Body of pancreas (tissue), 4 donors: Measurements from ENCODE around the gene ADCY1. TPM values are rescaled to one million over a fixed set of nuclear protein-coding genes. Genes with fewer than 3 reads are reported as not detected.

Experiments used
- ATAC-seq: fragments of 150-250 bp; one replicate; pipeline ENCODE4 v1.9.1; 2016
- DNase-seq, 4 donors: peaks; one replicate each; pipeline ENCODE4 v3.0.0-alpha.2; 2019
- H3K27ac ChIP-seq, 4 donors: fragments of 200-600 bp; sonication (generic); 1 replicate in 3 of 4; 2 replicates in 1 of 4; pipeline versions ENCODE4 v1.5.1 to v1.6.1; 2016 to 2019; ENCODE audit warnings: mild to moderate bottlenecking in 1 of 4, mixed read lengths in 1 of 4, moderate library complexity in 1 of 4
- H3K27me3 ChIP-seq, 2 donors: fragments of 200-600 bp; sonication (generic); one replicate each; pipeline ENCODE4 v1.6.0; 2016; ENCODE audit warnings: mild to moderate bottlenecking in 1 of 2
- H3K36me3 ChIP-seq, 2 donors: fragments of 200-600 bp; sonication (generic); replicated peaks in 1 of 2; 2 replicates each; pipeline ENCODE4 v1.5.1; 2016; ENCODE audit warnings: low read depth in 2 of 2; ENCODE audit not compliant: insufficient read depth in 1 of 2
- H3K4me1 ChIP-seq: fragments of 200-600 bp; sonication (generic); one replicate; pipeline ENCODE4 v1.6.0; 2016
- H3K4me3 ChIP-seq, 2 donors: fragments of 200-600 bp; sonication (generic); 1 replicate in 1 of 2; 2 replicates in 1 of 2; pipeline ENCODE4 v1.5.1; 2016 to 2019
- H3K9me3 ChIP-seq, 3 donors: fragments of 200-600 bp; sonication (generic); 1 replicate in 2 of 3; 2 replicates in 1 of 3; pipeline ENCODE4 v1.5.1; 2016
- POLR2A ChIP-seq, 3 donors: fragments of 450-650 bp; IDR thresholded peaks; one replicate each; pipeline ENCODE4 v1.6.1; 2016; ENCODE audit warnings: antibody characterized with exemption in 3 of 3, mild to moderate bottlenecking in 2 of 3
- WGBS, 2 donors: methylation state at CpG; one replicate each; pipeline ENCODE4 v1.1.5; 2017; 5-methylcytosine and 5-hydroxymethylcytosine counted together
- intact Hi-C: fragments of 100-400 bp; cut with DNase I; formaldehyde crosslinking; loops from one replicate; pipeline ENCODE4 v1.15.1; 2023
- total RNA-seq, 2 donors: library from RNA; depleted of rRNA; stranded (reverse); fragments of >200 nt; gene quantifications; one replicate each; pipeline ENCODE4 v1.1.0, GENCODE V29; 2016
- TF ChIP-seq, protein P1 (sequence below), 7 experiments: fragments of 450-650 bp in 4 of 7; fragments of 200-600 bp in 3 of 7; sonication (generic) in 3 of 7; IDR thresholded peaks; one replicate each; pipeline ENCODE4 v1.5.1; 2016 to 2019; ENCODE audit warnings: antibody characterized with exemption in 7 of 7

Gene ADCY1
- total RNA-seq, 2 donors from 2014 or later, result 6.2 to 7.6 TPM

DNA sequence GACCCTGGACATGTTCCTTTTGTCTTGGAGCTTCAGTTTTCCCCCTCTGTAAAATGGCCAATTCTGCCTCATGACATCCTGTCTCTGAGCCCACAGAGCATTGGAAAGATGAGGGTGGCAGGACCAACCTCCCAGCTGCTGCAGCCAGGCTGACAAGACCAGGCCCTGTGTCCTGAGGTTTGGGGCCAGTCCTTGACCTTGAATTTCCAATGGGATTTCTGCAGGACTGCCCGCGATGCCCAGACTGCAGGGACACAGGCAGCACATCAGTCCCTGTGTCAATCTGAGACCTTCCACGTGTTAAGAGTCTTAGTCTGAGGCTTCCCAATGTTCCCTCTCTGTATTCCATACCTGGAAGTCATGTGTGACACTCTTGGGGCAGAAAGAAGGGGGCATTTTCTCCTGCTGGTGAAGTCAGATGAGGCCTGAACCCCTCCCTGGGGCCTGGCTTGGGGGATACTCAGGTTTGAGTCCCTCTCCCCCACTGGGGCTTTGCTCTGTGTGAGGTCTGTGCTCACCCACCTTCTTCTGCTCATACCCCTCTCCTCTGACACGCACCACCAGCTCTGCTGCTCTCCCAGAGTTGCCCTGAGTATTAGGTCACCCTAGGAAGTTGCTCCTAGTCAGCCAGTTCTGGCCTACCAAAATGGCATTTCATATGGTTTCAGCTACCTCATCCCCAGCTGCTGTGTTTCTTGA lies 79.2 kb downstream of the ADCY1 start:
- no peaks in the 10 kb centered on the region for H3K9me3 ChIP-seq
- 41 to 79% methylated on average over 1 to 4 of the region's 4 CpGs for WGBS, 2 donors
- ATAC-seq, result no peak
- intact Hi-C loops, result no loop called here
- H3K36me3 ChIP-seq, result no peaks in the 10 kb centered on the region
- TF ChIP-seq, protein P1, sequence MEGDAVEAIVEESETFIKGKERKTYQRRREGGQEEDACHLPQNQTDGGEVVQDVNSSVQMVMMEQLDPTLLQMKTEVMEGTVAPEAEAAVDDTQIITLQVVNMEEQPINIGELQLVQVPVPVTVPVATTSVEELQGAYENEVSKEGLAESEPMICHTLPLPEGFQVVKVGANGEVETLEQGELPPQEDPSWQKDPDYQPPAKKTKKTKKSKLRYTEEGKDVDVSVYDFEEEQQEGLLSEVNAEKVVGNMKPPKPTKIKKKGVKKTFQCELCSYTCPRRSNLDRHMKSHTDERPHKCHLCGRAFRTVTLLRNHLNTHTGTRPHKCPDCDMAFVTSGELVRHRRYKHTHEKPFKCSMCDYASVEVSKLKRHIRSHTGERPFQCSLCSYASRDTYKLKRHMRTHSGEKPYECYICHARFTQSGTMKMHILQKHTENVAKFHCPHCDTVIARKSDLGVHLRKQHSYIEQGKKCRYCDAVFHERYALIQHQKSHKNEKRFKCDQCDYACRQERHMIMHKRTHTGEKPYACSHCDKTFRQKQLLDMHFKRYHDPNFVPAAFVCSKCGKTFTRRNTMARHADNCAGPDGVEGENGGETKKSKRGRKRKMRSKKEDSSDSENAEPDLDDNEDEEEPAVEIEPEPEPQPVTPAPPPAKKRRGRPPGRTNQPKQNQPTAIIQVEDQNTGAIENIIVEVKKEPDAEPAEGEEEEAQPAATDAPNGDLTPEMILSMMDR (IDR thresholded peaks at IDR 0.05), result no peak
- TF ChIP-seq POLR2A (IDR thresholded peaks at IDR 0.05), result no peak
- H3K4me3 ChIP-seq, result no peak overlapping the region
- no peak overlapping the region for H3K27ac ChIP-seq
- no peaks in the 10 kb centered on the region for H3K4me1 ChIP-seq
- DNase-seq, result no peak
- H3K27me3 ChIP-seq, result no peaks in the 10 kb centered on the region

DNA sequence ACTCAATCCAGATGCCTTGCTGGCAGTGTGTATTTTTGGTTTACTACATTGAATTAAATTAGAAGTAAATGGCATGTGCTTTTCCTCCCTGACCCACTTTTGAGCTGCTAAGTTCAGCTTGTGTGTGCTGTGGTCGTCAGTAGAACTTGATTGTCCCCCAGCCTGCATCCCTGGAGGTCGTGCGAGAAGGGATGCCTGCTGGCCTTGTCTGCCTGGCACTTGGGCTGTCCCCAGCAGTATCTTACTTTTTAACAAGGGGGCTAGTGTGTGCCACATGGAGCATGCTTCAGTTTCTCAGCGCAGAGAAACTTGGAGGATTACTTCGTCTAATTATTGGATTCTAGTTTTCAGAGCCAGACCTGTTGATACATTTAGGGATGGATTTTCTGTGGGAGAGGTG lies 80.2 kb downstream of the ADCY1 start:
- DNase-seq, result no peak
- Histone ChIP-seq H3K27me3 (no peaks in the 10 kb centered on the region), H3K36me3 (no peaks in the 10 kb centered on the region), H3K27ac (no peak overlapping the region), H3K4me3 (no peak overlapping the region), H3K9me3 (no peaks in the 10 kb centered on the region), H3K4me1 (no peaks in the 10 kb centered on the region)
- no peak for TF ChIP-seq POLR2A (IDR thresholded peaks at IDR 0.05)
- TF ChIP-seq, protein P1 (IDR thresholded peaks at IDR 0.05), result no peak
- 91 to 94% methylated on average over 2 to 5 of the region's 5 CpGs for WGBS, 2 donors
- intact Hi-C loops, result no loop called here
- ATAC-seq, result no peak

DNA sequence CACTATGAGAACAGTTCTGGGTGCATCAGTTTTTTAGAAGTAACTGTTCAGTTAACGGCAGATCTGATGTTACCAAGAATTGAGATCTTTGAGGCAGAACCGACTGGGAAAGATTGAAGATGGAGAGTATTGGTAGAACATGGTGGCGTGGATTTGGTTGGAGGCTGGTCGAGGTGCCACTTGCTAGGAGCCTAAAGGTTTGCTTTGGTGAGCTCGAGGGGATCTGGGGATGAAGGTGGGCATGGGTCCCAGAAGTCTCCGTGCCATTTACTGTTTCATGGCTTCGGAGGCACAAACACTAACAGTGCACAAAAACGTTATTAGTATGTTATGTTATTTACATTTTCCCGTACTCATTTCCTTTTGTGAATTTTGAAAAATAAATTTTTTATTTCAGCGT lies 81.4 kb downstream of the ADCY1 start:
- WGBS, 2 donors, result 90 to 93% methylated on average over 10 of the region's 10 CpGs
- Histone ChIP-seq H3K4me3 (no peak overlapping the region), H3K27ac (no peak overlapping the region), H3K27me3 (no peaks in the 10 kb centered on the region), H3K9me3 (no peaks in the 10 kb centered on the region), H3K36me3 (no peaks in the 10 kb centered on the region), H3K4me1 (no peaks in the 10 kb centered on the region)
- intact Hi-C loops, result no loop called here
- ATAC-seq, result no peak
- TF ChIP-seq POLR2A (IDR thresholded peaks at IDR 0.05), result no peak
- TF ChIP-seq, protein P1 (IDR thresholded peaks at IDR 0.05), result no peak
- no peak for DNase-seq

DNA sequence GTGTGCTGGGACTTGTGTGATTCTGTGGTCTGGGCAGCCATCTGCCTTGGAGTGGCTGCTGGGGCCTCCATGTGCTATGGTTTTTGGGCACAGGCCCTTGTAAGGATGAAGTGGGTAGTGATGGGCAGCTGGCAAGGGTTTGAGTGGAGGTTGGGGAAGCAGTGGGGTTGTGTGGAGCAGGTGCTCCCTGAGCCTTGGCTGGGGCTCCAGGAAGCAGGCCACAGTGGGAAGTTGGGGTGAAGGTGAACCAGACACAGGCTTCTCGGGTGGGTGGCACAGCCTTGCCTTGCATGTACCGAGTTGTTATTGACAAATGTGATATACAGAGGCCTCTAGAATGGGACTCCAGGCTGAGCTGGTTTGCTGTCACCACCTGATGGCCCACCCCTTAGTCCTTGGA lies 82.3 kb downstream of the ADCY1 start:
- ATAC-seq (no peak), DNase-seq (no peak)
- TF ChIP-seq POLR2A (IDR thresholded peaks at IDR 0.05), result no peak
- TF ChIP-seq, protein P1 (IDR thresholded peaks at IDR 0.05), result no peak
- Histone ChIP-seq H3K9me3 (no peaks in the 10 kb centered on the region), H3K4me1 (no peaks in the 10 kb centered on the region), H3K4me3 (no peak overlapping the region), H3K36me3 (no peaks in the 10 kb centered on the region), H3K27ac (no peak overlapping the region), H3K27me3 (no peaks in the 10 kb centered on the region)
- WGBS, 2 donors, result 52 to 66% methylated on average over 2 of the region's 2 CpGs
- intact Hi-C loops, result no loop called here
